HG02642 (cell line): ENCODE data around the gene HLA-DOA.

Experiments
- ATAC-seq: cut with Tn5 transposase; IDR thresholded peaks from one replicate; pipeline ENCODE4 v1.9.1; 2021; ENCODE audit warnings: mild to moderate bottlenecking; ENCODE audit not compliant: unreplicated experiment, poor library complexity

HLA-DOA gene

DNA sequence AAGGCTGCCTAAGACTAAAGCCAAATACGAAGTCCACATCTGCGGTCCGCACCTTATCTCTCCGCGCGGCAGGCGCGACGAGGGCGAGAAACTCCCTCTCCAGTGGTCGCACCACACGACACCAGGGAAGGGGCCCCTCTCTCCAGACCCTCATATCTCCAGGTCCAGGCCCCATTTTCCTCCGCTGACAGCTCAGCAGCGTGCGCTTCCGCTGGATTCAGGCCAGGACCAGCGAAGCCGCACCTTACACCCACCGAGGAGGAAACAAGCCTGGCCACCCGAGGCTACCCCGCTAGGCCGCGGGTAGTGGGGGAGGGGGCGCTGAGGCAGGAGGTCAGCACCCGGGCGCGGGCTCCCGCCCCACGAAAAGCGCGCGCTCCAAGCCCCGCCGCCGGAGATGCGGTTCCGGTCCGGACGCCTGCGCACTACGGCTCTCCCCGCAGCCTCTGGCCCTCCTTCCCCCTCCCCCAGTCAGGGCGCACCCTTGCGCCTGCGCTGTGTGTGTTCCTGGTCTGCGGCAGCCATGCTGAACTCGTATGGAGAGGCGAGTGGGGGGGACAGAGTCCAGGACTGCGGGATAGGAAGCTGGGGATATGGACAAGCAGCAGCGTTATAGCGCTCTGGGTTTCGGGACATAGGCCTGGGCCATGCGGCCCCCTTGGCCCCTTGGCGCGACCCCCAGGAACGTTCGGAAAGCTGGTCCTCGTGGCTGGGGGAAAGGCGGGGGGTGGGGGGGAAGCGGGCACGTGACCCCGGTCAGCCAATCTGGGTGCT is 41.1 kb downstream of the HLA-DOA start, which contains the start of gene BRD2:
Gene BRD2 (plus strand): TSS at position 502 of the 774 bp plus-strand sequence. CDS start 4,305 bp downstream, outside the sequence.
- ATAC-seq: peak; percentile 39

DNA sequence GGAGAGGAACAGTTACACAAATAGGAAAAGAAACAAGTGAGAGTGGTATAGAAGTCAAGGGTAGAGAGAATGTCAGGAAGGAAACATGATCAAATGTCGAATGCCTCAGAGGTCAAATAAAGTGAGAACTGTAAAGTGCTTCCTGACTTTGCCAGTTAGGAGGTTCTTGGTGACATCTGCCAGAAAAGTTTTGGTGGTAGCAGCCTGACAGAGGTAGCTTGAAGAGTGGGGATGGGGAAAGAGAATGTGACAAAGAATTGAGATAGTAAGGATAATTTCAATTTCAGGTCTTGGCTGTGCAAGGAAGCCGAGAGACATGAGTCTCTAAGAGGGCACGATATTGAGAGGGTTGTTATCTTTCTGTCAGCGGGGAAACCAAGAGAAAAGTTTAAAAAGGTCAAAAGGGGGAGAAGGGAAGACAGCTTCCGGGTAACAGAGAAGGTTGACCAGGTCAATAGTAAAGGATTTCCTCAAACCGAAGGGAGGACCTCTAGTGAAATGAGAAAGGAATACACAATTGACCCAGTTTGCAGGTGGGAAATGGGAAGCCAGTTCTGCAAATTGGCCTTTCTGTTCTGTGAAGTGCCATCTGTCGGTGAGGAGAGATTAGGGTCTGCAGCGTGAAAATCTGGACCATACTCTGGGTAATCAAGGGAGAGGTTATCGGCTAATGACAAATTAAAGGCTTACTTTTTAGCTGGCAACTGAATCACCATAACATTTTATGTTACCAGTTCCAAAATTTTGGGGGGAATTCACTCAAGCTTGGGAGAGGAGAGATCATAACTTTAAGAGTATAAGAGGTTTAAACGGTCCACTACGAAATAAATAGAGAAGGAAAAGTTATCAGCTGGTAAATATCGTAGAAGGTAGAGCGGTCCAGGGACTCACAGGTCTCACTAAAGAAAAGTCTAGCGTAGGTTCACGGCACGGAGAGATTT is 42.0 kb downstream of the HLA-DOA start:
- no peak for ATAC-seq

DNA sequence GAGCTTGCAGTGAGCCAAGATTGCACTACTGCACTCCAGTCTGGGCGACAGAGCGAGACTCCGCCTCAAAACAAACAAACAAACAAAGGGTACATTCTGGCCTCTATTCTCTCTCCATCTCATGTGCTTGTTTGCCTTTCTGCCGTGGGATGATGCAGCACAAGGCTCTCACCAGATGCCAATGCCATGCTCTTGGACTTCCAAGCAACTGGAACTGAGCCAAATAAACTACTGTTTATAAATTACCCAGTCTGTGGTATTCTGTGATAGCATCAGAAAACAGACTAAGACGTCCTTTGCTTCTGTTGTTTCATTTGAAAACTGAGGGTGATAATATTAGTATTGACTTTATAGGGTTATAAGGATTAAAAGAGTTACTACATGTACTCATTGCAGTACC is 44.6 kb downstream of the HLA-DOA start:
- ATAC-seq: no peak

DNA sequence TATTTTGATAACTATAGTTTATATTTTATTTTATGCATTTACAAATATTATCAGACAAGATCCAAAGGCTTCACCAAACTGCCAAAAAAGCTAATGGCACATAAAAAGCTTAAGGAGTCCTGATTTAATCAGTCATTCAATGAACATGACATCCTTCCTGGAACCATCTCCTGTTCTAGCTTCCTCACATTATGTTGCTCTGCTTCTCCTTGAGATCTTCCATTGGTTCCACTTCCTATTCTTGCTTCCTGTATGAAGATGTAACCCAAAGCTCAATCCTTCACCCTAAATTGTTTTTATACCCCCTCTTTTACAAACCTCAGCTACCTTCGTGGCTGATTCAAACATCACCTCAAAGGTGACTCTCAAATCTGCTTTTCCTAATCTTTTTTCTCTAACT is 45.5 kb downstream of the HLA-DOA start:
- ATAC-seq: no peak

DNA sequence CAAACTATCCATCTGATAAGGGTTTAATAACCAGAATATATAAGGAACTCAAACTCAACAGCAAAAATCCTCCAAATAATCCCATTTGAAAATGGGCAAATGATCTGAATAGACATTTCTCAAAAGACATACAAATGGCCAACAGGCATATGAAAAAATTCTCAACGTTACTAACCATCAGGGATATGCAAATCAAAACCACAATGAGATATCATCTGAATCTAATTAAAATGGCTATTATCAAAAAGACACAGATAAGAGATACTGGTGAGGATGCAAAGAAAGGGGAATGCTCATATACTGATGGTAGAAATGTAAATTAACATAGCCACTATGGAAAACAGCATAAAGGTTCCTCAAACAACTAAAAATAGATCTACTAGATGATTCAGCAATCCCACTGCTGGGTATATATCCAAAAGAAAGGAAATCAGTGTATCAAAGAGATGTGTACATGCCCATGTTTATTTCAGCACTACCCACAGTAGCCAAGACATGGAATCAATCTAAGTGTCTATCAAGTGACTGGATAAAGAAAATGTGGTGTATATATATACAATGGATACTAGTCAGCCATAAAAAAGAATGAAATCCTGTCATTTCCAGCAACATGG is 47.1 kb downstream of the HLA-DOA start:
- ATAC-seq: no peak

- no peak for ATAC-seq
These were observed 48.8 kb downstream of the HLA-DOA start for GRCh38 chr6:32960563-32960962.

GRCh38 chr6:32956176-32956575 is 53.2 kb downstream of the HLA-DOA start:
- no peak for ATAC-seq

DNA sequence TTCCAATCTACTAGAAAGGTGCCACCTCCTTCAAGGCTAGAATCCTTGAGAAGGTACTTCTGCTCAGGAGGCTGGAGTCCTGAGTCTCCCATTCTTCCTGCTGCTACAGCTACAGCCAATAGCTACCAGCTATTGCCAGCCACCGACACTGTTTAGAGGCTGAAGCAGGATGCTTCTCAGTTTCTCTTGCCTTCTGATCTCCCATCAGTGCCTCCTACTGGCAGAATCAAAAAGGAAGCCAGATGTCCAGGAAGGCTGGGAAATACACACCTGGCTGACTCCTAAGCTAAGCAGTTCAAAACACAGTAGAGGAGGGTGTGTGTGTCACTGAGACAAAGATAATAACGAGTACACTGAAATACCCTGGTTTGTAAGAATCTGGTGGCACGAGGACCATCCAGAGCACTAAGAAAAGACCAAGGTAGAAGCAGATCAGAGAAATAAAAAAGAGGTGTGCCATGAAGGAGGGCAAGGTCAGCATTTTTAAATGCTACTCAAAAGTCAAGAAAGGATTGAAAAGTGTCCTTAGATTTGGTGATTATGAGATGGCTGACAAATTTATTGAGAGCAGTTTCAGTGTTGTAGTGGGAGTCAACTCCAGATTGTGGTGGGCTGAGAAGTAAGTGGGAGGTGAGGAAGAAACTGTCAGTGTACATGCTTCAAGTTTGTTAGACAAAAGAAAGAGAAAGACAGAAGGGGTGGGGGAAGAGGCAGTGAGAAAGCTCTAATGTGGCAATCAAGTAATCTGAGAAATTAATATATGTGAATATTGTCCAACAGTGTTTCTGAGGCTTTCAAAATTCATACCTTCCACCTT is 54.2 kb downstream of the HLA-DOA start:
- no peak for ATAC-seq

GRCh38 chr6:32954267-32954666 is 55.1 kb downstream of the HLA-DOA start:
- no peak for ATAC-seq
